IPS DF 19.7 (cell line): ENCODE data around the gene BAHCC1.

Experiments used
- DNase-seq: peaks from one replicate; pipeline ENCODE4 v3.0.0-alpha.2; 2013; ENCODE audit warnings: low read depth, low spot score

Gene BAHCC1

DNA sequence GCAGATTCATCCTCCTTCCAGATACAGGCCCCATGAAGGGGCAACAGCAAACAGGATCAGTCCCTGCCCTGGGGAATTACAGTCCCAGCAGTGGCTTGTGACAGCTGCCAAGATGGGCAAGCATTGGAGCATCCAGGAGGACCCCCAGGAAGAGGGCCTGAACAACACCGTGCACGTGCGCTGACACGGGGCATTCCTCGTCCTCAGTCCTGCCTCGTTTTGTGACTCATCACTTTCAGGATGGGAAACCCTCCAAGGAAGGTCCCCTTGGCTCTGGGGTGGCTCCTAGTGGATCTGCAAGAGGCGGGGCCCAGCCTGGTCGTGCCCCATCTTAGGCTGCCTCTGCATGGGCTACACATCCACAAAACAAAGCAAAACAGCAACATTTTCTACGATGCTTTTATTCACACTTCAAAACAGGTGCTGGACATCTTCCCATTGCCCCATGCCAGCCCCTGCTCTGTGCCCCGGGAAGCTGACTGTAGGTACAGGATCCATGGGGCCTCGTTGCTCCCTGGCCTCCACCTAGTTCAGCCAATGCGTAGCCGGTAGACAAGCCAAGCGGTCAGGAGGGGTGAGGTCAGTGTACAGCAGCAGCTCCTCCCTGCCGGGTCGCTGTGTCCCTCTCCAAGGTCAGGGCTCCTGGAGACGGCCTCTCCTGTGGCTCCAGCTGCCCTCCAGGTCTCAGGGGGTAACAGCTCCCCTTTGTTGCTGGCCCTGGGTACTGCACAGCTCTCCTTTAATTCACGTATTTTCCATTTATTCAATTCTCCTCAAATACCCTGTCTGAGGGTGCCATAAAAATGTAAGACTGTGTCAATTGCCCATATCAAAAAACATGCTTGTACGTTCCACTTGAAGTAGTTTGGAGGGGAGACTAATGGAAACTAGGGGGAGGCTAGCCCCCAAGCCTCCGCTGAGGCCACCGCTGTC, 85.1 kb downstream of the BAHCC1 start:
- DNase-seq, result no peak

GRCh38 chr17:81481073-81481799, 86.0 kb downstream of the BAHCC1 start:
- DNase-seq, result no peak

- no peak for DNase-seq
These were observed 86.7 kb downstream of the BAHCC1 start for GRCh38 chr17:81481815-81482505.

GRCh38 chr17:81482673-81483072, 87.4 kb downstream of the BAHCC1 start:
- DNase-seq, result no peak

GRCh38 chr17:81483085-81483861, 88.0 kb downstream of the BAHCC1 start:
- DNase-seq, result no peak

DNA sequence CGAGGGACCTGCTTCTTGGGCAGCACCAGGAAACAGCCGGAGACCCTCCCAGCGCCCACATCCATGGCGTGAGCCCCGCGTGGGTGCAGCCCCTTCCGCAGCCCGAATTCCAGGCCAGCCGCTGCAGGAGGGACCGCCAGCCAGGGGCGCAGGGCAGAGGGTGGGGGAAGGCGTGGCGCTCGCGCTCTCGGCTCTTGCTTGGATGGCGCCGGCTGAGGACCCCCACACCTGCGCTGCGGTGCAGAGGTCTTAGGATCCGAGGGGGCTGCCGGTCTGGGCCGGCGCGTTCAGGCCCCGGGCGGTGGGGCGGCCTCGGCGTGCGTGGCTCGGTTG, 88.6 kb downstream of the BAHCC1 start:
- DNase-seq, result no peak

GRCh38 chr17:81484195-81484979, 89.1 kb downstream of the BAHCC1 start:
- DNase-seq, result peak; percentile 73

- no peak for DNase-seq
These were observed 91.0 kb downstream of the BAHCC1 start for GRCh38 chr17:81486199-81486810.

- DNase-seq, result no peak
These were observed 91.8 kb downstream of the BAHCC1 start for GRCh38 chr17:81487089-81487486.

- no peak for DNase-seq
These were observed 92.4 kb downstream of the BAHCC1 start for GRCh38 chr17:81487487-81488275.

DNA sequence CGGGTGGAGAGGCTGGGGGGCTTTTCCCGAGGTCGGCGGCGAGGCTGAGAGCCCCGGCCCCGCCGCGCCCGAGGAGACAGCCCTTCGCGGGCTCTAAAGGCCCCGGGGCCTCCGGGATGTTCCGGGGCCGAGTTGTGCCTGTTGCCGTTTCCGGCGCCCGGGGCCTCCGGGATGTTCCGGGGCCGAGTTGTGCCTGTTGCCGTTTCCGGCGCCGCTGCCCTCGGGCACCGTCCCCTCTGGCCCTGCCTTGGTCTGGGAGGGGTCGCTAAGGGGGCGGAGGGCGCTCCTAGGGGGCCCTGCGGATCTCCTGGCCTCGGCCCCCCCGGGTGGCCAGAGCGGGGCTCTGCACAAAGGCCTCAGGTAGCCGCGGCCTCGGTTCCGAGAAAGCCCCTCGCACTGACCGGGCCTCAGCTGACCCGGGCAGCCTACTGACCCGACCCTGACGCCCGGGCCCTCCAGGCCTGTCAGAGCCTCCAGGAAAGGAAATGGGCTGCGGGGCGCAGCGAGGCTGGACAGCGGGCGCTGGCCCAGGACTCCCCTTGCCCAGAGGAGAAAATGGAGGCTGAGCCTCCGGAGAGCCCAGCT, 93.1 kb downstream of the BAHCC1 start:
- DNase-seq, result no peak

GRCh38 chr17:81489012-81489997, 94.0 kb downstream of the BAHCC1 start:
- no peak for DNase-seq

GRCh38 chr17:81489998-81490992, 95.0 kb downstream of the BAHCC1 start:
- DNase-seq, result no peak

DNA sequence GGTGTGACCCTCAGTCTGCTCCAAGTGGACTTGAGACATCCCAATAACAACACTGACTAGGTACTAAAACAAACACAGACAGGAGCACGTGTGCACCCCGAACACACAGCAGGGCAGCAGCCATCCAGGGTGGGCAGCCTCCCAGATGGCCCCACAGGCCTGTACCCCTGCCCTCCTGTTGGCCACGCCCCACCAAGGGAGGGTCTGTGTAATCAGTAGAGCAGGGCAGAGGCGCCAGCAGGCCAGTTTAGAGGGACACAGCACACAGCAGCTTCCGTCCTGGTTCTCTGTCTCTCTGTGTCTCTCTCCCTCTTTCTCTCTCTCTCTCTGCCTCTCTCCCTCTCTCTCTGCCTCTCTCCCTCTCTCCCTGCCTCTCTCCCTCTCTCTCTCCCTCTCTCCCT, 95.9 kb downstream of the BAHCC1 start:
- DNase-seq, result no peak

- DNase-seq, result no peak
These were observed 96.5 kb downstream of the BAHCC1 start for GRCh38 chr17:81491761-81492160.

GRCh38 chr17:81492202-81492601, 96.9 kb downstream of the BAHCC1 start:
- DNase-seq, result no peak

DNA sequence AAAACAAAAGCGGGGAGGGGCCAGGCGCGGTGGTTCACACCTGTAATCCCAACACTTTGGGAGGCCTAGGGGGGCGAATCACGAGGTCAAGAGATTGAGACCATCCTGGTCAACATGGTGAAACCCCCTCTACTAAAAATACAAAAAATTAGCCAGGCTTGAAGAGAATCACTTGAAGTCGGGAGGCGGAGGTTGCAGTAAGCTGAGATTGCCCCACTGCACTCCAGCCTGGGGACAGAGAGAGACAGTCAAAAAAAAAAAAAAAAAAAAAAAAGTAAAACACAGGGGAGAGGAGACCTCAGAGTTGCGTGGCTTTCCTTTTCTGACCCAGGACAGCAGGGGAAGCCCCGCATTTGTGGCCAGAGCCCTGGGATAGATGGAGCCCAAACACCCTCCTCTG, 97.4 kb downstream of the BAHCC1 start:
- DNase-seq, result no peak
